Activated naive CD8-positive, alpha-beta T cell treated with anti-CD3 and anti-CD28 coated beads, Interleukin-2, amount 50 U/mL, for 24 hours (primary cell): ENCODE results near the gene SPOPL.
"Not testable (repeated sequence)": the region's sequence is repeated elsewhere in the genome, so short reads cannot be mapped to it uniquely, and the experiment has no call there.

Source experiments
- ATAC-seq: fragments of 150-1000 bp; cut with Tn5 transposase; one replicate; pipeline ENCODE4 v1.10.0; 2021
- DNase-seq: peaks from one replicate; pipeline ENCODE4 v3.0.0; 2021
- H3K27ac Mint-ChIP-seq: one replicate; pipeline ENCODE4 v1.8.0; 2021; ENCODE audit warnings: mild to moderate bottlenecking, mixed read lengths
- H3K27me3 Mint-ChIP-seq: one replicate; pipeline ENCODE4 v1.8.0; 2021; ENCODE audit warnings: mixed read lengths
- H3K36me3 Mint-ChIP-seq: one replicate; pipeline ENCODE4 v1.8.0; 2021; ENCODE audit warnings: low read depth, mixed read lengths
- H3K4me1 Mint-ChIP-seq: one replicate; pipeline ENCODE4 v1.8.0; 2021; ENCODE audit warnings: mixed read lengths
- H3K4me3 Mint-ChIP-seq: one replicate; pipeline ENCODE4 v1.8.0; 2021; ENCODE audit warnings: mild to moderate bottlenecking, moderate library complexity, mixed read lengths
- H3K9me3 Mint-ChIP-seq: one replicate; pipeline ENCODE4 v1.8.0; 2021; ENCODE audit warnings: mixed read lengths

The SPOPL gene

DNA sequence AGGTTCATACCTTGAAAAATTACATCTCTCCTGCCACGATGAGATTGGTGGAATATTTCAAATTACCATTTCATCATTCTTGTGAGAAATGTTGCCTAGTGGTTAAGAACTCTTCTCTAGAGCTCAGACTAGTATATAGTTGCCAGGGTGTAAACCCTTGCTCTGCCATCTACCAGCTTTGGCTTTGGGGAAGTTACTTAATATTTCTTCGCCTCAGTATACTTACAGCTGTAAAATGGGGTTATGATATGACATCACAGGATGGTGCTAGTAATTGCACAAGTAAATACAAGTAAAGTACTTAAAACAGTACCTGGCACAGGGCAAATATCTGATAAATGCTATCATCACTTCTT lies 1.5 kb downstream of the SPOPL start:
- H3K36me3 Mint-ChIP-seq: peaks cover 14% of the 10 kb centered on the region
- H3K9me3 Mint-ChIP-seq: no peaks in the 10 kb centered on the region
- ATAC-seq: peak; percentile 70
- no peaks in the 10 kb centered on the region for H3K27me3 Mint-ChIP-seq
- peaks cover 48% of the 10 kb centered on the region for H3K4me1 Mint-ChIP-seq
- H3K27ac Mint-ChIP-seq: peak overlapping the region; percentile 99
- peak overlapping the region; percentile 100 for H3K4me3 Mint-ChIP-seq
- DNase-seq: no peak

- Mint-ChIP-seq H3K36me3 (peaks cover 14% of the 10 kb centered on the region), H3K27ac (peak overlapping the region; percentile 99), H3K9me3 (no peaks in the 10 kb centered on the region), H3K27me3 (no peaks in the 10 kb centered on the region), H3K4me3 (peak overlapping the region; percentile 100), H3K4me1 (peaks cover 48% of the 10 kb centered on the region)
- no peak for DNase-seq
- ATAC-seq: peak; percentile 30
Measured at GRCh38 chr2:138503652-138504051, 2.1 kb downstream of the SPOPL start.

GRCh38 chr2:138504092-138504491 lies 2.5 kb downstream of the SPOPL start:
- peaks cover 15% of the 10 kb centered on the region for H3K36me3 Mint-ChIP-seq
- DNase-seq (no peak), ATAC-seq (no peak)
- peak overlapping the region; percentile 100 for H3K4me3 Mint-ChIP-seq
- H3K4me1 Mint-ChIP-seq: peaks cover 48% of the 10 kb centered on the region
- peak overlapping the region; percentile 99 for H3K27ac Mint-ChIP-seq
- no peaks in the 10 kb centered on the region for H3K9me3 Mint-ChIP-seq
- no peaks in the 10 kb centered on the region for H3K27me3 Mint-ChIP-seq

DNA sequence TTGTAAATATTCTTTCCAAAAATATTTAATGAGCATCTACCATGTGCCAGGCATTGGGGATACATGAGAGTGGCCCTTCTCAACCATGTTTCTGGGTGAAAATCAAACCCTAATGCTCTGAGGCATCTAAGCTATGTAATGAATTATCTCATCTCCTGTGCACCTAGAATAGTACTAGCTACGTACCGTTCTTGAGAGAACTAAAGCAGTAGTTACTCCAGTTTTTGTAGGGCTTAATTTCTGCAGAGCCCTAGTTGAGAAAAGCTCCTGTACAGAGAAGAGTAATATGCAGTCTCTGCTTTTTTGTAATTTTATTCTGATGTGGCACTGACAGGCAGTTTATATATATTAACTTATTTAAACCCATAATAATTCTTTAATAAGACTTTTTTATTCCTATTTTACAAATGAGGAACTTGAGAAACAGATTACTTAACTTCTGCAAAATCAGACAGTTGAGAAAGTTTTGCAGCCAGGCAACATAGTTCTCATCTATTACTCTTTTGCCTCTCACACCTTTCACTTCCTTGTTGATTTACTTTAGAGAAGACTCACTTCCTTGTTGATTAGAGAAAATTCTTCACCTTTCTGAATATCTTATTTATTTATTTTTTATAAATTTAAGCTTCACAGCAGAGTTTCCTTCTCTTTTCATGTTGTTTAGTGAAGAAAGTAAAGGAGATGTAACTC lies 3.1 kb downstream of the SPOPL start:
- no peak overlapping the region for H3K27ac Mint-ChIP-seq
- H3K4me1 Mint-ChIP-seq: peaks cover 51% of the 10 kb centered on the region

GRCh38 chr2:138507267-138507666 lies 5.7 kb downstream of the SPOPL start:
- H3K27me3 Mint-ChIP-seq: no peaks in the 10 kb centered on the region
- DNase-seq (no peak), ATAC-seq (no peak)
- H3K9me3 Mint-ChIP-seq: no peaks in the 10 kb centered on the region
- no peak overlapping the region for H3K4me3 Mint-ChIP-seq
- peaks cover 49% of the 10 kb centered on the region for H3K4me1 Mint-ChIP-seq
- no peak overlapping the region for H3K27ac Mint-ChIP-seq
- H3K36me3 Mint-ChIP-seq: peaks cover 32% of the 10 kb centered on the region

More for the DNA sequence above, 3.1 kb downstream of the SPOPL start:
- ATAC-seq (no peak), DNase-seq (no peak)
- Mint-ChIP-seq H3K27me3 (no peaks in the 10 kb centered on the region), H3K9me3 (no peaks in the 10 kb centered on the region), H3K4me3 (peak overlapping the region; percentile 29), H3K36me3 (peaks cover 18% of the 10 kb centered on the region)

DNA sequence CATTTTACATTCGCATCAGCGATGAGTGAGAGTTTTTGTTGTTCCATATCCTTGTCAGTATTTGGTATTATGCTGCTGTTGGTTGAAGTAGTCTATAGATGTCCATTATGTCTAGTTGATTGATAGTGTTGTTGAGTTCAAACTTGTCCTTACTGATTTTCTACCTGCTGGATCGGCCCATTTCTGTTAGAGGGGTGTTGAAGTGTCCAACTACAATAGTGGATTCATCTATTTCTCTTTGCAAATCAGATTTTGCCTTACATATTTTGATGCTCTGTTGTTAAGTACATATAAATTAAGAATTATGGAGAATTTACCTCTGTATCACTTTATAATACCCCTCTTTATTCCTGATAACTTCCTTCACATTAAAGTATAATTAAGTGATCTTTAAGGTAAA lies 8.7 kb downstream of the SPOPL start:
- H3K4me1 Mint-ChIP-seq: peaks cover 45% of the 10 kb centered on the region
- DNase-seq (no peak), ATAC-seq (no peak)
- peaks cover 2% of the 10 kb centered on the region for H3K27me3 Mint-ChIP-seq
- no peak overlapping the region for H3K27ac Mint-ChIP-seq
- H3K36me3 Mint-ChIP-seq: peaks cover 32% of the 10 kb centered on the region
- H3K9me3 Mint-ChIP-seq: no peaks in the 10 kb centered on the region
- H3K4me3 Mint-ChIP-seq: no peak overlapping the region

DNA sequence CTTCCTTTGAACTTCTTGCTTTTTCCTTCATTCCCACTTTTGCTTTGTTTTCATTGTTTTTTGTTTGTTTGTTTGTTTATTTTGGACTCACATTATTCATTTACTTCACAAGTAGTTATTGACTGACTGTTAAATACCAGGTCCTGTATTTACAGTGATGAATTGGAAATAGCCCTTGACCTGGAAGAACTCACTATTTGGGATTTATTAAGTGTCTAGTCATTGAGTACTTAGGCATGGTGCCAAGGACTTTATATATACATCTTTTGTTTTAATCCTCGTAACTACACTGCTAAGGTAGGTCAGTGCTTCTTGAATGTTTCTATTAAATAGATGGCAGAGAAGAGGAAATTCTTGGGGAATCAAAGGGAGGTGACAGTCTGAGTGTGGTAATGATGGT lies 11.1 kb downstream of the SPOPL start:
- Mint-ChIP-seq H3K4me3 (no peak overlapping the region), H3K27ac (no peak overlapping the region), H3K4me1 (peaks cover 48% of the 10 kb centered on the region), H3K27me3 (peaks cover 2% of the 10 kb centered on the region), H3K9me3 (no peaks in the 10 kb centered on the region), H3K36me3 (peaks cover 26% of the 10 kb centered on the region)
- ATAC-seq (no peak), DNase-seq (no peak)

GRCh38 chr2:138514173-138514572 lies 12.6 kb downstream of the SPOPL start:
- no peak for DNase-seq
- Mint-ChIP-seq H3K4me3 (no peak overlapping the region), H3K27ac (no peak overlapping the region), H3K36me3 (peaks cover 24% of the 10 kb centered on the region), H3K9me3 (no peaks in the 10 kb centered on the region), H3K4me1 (peaks cover 52% of the 10 kb centered on the region), H3K27me3 (peaks cover 2% of the 10 kb centered on the region)
- no peak for ATAC-seq

DNA sequence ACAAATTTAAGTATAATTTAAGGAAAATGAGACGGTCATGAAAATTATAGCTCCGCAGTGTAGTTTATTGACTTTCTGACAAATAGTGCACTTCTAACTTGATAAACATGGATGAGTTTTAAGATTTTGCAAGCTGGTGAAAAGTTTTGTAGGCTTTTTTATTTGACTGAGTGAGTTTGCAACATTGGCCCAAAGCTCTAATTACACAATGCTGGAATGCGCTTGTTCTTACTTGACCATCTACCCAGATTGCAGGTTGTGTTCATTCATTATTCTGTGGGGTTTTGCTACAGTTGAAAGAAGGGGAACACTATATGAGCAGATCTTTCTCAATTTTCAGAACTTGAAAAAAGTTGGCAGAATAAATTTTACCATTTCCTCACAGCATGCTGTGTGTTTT lies 13.5 kb downstream of the SPOPL start:
- DNase-seq (no peak), ATAC-seq (no peak)
- H3K36me3 Mint-ChIP-seq: peaks cover 17% of the 10 kb centered on the region
- H3K4me3 Mint-ChIP-seq: no peak overlapping the region
- H3K27ac Mint-ChIP-seq: no peak overlapping the region
- peaks cover 51% of the 10 kb centered on the region for H3K4me1 Mint-ChIP-seq
- H3K27me3 Mint-ChIP-seq: peaks cover 2% of the 10 kb centered on the region
- H3K9me3 Mint-ChIP-seq: no peaks in the 10 kb centered on the region

DNA sequence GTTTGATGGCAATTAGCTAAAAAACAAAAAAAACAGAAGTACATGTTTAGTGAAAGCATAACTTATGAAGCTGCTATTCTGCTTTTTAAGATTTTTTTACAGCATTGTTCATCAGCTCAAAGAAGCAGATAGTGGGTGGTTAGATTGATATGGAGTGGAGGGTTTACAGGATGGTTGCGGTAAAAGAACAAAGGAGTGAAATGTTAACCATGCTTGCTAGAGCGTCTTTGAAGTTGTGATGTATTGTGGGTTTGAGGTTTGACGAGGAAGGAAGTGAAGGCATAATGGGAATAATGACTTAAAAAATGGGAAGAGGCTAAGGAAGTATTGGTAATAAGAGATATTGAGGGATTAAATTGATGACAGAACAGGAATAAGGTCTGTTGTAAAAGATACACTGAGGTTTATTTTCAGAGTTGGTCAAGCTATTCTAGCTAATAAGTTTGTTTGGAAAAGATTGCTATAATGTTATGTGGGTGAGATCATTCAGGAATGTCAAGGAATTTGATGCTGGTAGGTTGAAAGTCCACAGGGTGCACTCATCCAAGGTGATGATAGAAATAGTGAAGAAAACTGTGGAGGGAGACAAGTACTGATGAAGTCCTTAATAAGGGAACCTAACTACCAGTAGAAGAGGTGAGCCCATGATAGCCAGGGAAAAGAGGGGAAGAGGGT lies 14.6 kb downstream of the SPOPL start:
- no peak for DNase-seq
- Mint-ChIP-seq H3K9me3 (no peaks in the 10 kb centered on the region), H3K27ac (peak overlapping the region; percentile 8), H3K4me1 (peaks cover 54% of the 10 kb centered on the region), H3K36me3 (peaks cover 13% of the 10 kb centered on the region), H3K27me3 (peaks cover 2% of the 10 kb centered on the region), H3K4me3 (no peak overlapping the region)
- ATAC-seq: peak; percentile 69

- DNase-seq: no peak
- H3K4me1 Mint-ChIP-seq: peaks cover 62% of the 10 kb centered on the region
- no peak overlapping the region for H3K4me3 Mint-ChIP-seq
- H3K36me3 Mint-ChIP-seq: peaks cover 24% of the 10 kb centered on the region
- ATAC-seq: no peak
- no peak overlapping the region for H3K27ac Mint-ChIP-seq
- peaks cover 15% of the 10 kb centered on the region for H3K9me3 Mint-ChIP-seq
- peaks cover 2% of the 10 kb centered on the region for H3K27me3 Mint-ChIP-seq
Measured at GRCh38 chr2:138518860-138519259, 17.3 kb downstream of the SPOPL start.

DNA sequence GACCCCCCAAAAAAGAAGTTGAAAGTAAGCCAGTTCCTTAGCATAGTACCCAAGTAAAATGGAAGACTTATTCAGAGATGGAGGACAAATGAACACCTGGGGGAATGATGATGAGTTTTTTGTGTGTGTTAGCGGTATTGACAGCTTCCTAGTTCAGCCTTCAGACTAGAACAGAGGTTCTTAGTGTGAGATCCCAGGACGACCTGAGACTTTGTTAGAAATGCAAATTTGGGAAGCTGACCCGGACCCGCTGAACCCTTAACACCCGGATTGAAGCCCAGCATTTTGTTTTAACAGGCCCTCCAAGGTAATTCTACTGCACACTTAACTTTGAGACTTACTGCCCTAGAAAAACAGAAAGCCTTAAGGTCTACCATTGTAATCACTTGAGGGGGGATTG lies 20.3 kb downstream of the SPOPL start:
- no peak for ATAC-seq

GRCh38 chr2:138522556-138522955 lies 21.0 kb downstream of the SPOPL start:
- ATAC-seq (no peak), DNase-seq (no peak)
- Mint-ChIP-seq H3K4me3 (no peak overlapping the region), H3K9me3 (peaks cover 25% of the 10 kb centered on the region), H3K4me1 (peaks cover 41% of the 10 kb centered on the region), H3K27ac (no peak overlapping the region), H3K36me3 (peaks cover 41% of the 10 kb centered on the region), H3K27me3 (no peaks in the 10 kb centered on the region)

More for the DNA sequence above, 20.3 kb downstream of the SPOPL start:
- no peak overlapping the region for H3K4me3 Mint-ChIP-seq
- no peak overlapping the region for H3K27ac Mint-ChIP-seq
- H3K27me3 Mint-ChIP-seq: no peaks in the 10 kb centered on the region
- no peak for DNase-seq
- peaks cover 46% of the 10 kb centered on the region for H3K4me1 Mint-ChIP-seq
- H3K36me3 Mint-ChIP-seq: peaks cover 36% of the 10 kb centered on the region
- H3K9me3 Mint-ChIP-seq: peaks cover 25% of the 10 kb centered on the region

- DNase-seq, H3K27ac Mint-ChIP-seq, H3K4me3 Mint-ChIP-seq, ATAC-seq, H3K27me3 Mint-ChIP-seq: not testable (repeated sequence)
- H3K36me3 Mint-ChIP-seq: peaks cover 43% of the 10 kb centered on the region
- H3K4me1 Mint-ChIP-seq: peaks cover 45% of the 10 kb centered on the region
- H3K9me3 Mint-ChIP-seq: peaks cover 25% of the 10 kb centered on the region
Measured at GRCh38 chr2:138523018-138523672, 21.6 kb downstream of the SPOPL start.

GRCh38 chr2:138523673-138524042 lies 22.1 kb downstream of the SPOPL start:
- H3K4me1 Mint-ChIP-seq: peaks cover 45% of the 10 kb centered on the region
- DNase-seq, ATAC-seq, H3K4me3 Mint-ChIP-seq, H3K27ac Mint-ChIP-seq, H3K27me3 Mint-ChIP-seq: not testable (repeated sequence)
- H3K9me3 Mint-ChIP-seq: peaks cover 29% of the 10 kb centered on the region
- peaks cover 43% of the 10 kb centered on the region for H3K36me3 Mint-ChIP-seq
